NCI-H446 treated with DMSO at 0.1 percent for 48 hours (cell line): Measurements from ENCODE around the gene OSBPL10.

Experiments used
- DNase-seq: peaks from one replicate; lab custom pipeline; 2025; lab: John Stamatoyannopoulos, UW

OSBPL10 gene

DNA sequence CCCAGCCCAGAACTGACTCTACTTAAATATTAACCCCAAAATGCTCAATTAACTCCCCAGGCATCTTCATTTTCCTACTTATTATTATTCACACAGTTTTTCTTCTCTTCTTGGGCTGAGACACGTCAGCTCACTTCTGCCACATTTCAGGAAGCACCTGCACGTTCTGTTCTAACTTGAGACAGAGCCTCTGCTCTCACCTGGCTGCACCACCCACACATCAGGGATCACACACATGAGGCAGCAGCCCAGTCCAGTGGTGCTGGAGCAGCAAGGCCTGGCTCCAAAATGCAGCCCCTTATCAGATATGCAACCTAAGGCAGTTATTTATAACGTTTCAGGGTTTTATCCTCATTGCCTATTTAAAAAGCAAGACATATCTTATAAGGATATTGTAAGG, 127.5 kb downstream of the OSBPL10 start:
- no peak for DNase-seq

DNA sequence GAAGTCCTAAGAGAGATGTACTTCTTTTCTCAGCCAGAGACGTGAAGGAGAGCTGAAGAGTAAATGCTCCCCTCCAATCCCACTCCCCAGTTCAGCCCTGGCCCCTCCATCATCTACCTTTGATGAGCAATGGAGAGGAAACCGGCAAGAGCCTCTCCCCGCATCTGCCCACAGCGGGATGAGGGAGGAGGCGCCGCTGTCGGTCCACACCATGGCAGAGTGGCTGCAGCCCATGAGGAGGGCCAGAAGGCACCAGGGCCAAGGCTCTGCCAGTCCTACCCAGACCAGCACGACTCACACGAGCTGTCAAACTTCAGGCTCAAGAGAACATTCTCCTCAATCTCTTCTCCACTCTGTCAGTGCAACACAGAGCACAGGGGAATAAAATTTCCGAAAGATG, 129.8 kb downstream of the OSBPL10 start:
- DNase-seq: no peak

DNA sequence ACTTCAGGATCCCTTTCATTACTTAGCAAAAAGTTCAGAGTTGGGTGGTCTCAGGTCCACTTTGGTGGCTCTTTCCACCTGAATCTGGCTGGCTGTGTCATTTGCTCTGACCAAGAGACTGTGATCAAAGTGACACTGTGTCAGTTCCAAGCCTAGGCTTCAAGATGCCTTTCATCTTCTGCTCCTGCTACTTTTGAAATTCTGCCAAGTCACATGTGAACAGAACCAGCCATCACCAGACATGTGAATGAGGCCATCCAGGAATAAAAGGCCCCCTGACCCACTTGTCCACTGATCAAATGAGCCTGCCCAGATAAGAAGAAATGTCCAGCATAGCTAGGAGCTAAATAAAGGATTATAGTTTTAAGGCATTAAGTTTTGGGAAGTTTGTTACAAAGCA, 132.2 kb downstream of the OSBPL10 start:
- no peak for DNase-seq

DNA sequence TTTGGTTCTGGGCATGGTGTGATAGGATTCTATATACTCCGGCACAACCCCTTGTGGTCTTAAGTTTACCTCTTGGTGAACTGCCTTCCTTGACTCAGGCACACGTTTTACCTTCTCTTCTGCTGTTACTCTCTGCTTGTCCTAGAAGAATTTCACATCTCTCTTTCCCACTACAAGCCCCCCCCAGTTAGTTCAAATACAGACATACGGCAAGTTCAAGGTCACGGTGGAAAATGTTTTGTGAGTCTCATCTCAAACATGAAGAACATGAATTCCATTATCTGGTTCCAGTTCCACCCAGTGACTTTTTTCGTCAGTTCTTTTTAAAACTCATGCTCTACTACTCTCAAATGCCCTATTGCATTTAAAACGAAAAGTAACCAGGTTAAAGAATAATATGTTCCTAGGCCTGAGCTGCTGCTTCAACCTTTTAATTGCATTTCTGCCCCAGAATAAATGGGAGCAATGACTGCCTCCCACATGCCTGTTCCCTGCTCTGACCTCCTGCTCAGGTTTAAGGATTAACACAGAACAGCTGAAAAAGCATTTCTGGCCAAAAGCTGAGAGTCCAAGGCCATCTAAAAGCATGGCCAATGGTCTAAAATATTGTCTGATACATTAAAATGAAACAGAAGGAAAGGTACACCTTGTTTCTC, 132.8 kb downstream of the OSBPL10 start:
- DNase-seq: no peak

DNA sequence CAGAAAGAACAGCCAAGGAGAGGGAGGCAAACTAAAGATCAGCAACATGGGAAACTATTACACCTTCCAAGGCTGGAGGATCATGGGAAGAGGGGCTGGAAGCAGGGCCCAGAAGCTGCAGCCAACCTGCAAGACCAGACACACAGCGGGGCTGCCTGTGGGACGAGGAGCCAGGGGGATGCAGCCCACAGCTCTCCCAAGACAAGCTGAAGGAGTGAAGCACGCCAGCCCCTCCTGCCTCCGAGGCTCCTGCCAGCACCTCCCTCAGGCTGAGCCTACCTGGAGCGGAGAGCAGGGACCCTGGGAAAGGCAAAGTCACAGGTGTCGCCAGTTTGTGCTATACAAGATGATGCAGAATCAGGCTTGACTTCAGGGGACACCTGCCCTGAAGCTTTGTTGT, 133.3 kb downstream of the OSBPL10 start:
- no peak for DNase-seq

DNA sequence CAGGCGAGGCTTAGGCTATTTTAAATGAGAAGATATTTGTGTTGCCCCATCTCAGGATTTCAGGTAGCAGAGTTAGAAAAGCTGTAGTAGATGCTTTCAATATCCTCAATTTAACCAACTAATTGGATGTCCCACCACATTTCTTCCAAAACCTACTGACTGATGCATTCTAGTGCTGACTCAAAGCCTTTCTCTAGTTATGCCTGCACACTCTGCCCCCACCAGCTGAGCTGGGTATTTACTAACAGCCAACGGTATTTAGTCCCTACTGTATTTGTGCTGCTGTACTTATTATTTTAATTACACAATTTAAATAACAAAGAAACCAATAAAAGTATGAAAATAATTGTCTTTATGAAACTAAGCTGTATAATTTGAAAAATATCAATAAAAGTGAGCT, 139.5 kb downstream of the OSBPL10 start:
- no peak for DNase-seq

DNA sequence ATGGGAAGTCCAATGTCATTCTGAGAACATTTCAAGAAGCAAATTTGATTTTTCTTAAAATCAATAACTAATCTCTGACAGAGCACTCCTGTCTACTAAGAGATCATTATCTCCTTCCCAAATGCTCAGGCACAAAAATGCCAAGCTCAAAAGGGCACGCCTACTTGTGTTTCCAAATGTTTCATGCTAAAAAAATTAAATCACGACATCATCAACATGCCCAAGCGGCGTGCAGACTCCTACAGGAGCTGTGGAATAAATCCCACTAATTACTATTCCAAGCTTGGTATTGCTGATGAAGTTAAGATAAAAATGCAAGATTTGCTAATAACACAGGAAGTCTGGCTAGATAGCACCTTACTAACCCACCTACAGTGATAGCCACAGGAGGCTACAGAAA, 140.8 kb downstream of the OSBPL10 start:
- DNase-seq: no peak

DNA sequence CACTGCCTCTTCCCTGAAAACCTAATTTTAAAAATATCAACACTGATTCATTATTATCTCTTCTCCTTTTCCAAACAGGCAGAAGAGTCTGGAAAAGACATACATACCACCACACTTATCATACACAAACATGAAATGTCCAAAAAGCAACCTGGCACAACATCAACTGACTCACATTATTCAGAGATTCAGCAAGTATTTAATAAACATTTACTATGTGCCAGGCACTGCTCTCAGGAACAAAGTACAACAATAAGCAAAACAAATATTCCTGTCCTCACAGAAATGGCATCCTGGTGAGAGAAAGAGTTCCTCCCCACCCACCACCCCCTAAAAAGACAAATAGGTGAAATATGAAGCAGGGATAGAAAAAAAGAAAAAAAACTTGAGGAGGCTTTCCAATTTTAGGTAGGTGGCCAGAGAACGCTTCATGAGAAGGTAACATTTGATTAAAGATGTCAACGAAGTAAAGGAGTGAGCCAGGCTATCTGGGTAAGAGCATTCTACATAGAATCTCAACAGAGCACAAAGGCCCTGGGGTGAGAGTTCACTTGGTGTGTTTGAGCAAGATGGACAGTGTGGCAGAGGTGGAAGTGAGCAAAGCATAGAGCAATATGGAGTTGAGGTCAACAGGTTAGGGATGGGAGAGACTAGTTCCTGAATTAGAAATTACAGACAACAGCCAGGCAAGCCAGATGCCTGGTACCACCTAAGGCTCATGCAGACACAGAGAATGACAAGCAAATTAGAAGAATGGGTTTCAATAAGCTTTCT, 141.7 kb downstream of the OSBPL10 start:
- no peak for DNase-seq

DNA sequence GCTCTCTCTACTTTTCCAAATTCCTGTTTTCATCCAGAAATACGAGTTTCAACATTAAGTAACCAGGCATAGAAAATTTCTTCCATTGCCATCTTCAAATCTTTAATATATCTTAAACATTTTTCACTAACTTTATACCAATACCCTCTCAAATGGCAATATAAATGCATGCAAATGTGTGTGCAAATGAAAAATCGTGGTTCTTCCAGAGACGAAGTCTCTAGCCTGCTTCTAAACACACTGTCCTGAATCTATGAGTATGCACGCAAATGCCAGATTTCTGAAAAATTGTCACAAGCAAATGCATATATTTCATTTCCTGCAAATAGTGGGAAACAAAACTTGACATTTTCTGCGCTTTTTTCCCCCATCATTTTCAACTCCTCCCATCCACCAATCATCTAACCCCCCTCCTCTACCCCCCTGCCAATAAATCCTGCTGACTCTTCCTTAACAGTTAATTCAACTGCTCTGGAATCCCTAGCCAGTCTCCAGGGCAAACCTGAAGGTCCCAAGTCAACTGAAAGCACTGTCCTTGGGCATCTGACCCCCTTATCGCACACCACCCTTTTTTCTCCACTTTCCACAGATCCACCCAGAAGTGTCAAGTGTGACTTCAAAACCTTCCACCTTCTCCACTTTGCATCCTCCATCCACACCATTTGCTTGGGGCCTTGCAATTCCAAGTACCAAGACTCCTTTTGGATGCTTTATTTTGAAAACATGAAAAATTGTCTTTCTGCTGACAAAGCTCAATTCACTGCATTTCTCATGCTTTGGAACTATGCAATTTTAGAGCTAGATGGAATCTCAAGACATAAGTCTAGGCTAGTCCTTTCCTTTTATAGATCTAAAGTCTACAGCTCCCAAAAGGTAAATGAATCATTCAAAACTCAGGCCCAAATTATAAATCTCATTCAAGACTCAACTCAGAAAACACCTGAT, 144.7 kb downstream of the OSBPL10 start:
- DNase-seq: no peak

DNA sequence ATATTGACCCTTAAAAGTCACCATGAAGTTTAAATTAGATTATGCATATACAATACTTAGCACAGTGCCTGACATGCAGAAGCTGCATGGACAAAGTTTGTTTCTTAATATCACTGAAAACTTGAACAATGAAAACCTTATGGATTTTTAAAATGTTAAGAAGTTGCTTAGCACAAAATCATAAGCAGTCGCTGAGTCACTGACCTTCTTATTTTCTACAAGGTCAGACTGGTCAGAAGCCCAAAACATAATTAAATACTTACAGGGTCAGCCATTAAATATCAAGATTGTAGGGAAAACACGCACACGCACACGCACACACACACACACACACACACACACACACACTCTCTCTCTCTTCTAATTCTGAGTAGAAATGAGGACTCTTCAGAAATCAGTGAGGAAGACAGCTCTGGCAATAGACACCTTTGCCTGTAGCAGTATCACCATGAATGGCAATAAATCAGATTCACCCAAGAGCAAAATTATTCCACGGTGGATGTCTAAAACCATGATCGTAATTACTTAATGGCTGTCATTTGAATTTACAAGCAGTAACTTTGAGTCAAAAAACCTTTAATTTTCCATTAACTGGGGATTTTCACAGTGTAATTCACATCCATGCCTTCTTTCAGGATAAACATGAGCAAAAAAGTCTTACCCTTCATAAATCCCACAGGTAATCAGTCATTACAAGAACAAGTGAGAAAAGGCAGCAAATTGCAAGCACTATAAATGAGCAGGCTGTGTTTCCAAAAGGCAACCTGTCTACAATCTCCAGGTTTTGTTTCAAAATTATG, 147.5 kb downstream of the OSBPL10 start:
- DNase-seq: no peak

DNA sequence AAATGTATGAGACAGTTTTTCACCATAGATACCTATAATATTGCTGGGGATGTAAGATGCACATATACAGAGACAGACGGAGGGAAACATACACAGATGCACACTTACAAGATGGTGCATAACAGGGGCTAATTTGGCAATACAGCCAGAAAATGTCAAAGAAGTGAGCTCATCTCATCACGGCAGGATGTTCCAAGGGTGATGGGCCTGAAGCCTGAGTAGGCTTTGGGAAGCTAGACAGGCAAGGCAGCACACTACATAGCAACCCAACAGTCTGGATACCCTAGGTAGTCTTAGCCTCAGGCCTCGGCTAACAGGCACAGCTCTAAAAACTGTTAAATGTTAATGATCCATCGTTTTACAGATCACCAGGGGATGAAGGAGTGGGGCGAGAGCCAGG, 148.5 kb downstream of the OSBPL10 start:
- DNase-seq: no peak

DNA sequence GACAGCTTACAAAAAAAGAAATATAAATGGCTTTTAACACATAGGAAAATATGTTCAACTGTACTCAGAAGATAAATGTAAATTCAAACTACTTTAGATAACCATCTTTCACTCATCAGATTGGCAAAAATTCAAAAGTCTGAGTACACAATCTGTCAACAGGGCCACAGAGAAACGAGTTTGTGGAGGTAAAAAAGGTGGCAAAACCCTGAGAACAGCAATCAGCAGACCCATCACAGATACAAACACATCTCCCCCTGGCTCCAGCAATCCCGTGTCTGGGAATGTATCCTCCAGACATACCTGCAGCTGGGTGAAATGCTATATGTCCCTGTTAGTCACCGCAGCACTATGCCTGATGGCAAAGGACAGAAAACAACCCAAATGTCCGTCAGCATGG, 149.5 kb downstream of the OSBPL10 start:
- DNase-seq: peak; percentile 0

DNA sequence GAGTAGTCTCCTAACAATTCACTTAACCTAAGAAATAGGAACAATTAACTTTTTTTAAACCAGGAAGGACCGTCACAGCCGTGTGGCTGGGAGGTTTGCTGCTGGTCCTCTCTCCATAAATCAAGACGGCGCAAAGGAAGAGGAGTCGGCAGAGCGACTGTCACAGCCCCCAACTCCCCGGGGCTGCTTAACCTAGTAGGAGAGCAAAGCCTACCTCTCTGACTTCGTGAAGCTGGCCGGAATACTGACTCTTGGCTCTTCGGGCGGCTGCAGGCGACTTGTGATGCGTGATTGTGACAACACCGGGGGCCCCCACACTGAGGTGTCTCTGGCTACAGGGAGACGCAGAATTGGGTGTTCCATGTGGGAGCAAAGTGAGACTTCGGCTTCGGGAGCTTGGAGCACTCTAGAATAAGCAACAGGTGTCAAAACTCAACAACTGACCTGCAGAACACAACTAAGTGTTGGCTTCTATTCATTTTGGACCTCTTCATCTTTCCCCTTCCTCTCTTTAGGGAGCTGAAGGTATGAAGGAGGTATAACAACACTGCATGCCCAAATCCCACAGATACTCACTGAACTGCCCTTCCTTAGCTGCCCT, 151.1 kb downstream of the OSBPL10 start:
- no peak for DNase-seq

DNA sequence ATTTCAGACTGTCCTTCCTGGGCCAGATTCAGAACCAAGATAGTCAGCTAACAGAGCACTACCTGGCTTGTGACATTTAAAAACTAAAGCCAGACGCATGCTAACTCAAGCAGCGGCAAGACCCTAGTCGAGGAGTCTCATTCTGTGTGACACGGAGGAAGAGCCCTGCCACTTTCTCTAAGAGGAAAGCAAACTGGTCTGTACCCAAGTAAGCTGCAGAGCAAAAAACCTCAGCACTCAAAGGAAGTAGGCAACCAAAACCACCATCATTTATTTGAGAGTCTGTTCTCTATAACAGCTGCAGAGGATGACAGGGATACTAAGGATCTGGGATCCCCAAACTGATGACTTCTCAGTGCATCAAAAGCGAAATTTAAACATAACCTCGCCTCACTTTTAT, 152.1 kb downstream of the OSBPL10 start:
- DNase-seq: no peak

DNA sequence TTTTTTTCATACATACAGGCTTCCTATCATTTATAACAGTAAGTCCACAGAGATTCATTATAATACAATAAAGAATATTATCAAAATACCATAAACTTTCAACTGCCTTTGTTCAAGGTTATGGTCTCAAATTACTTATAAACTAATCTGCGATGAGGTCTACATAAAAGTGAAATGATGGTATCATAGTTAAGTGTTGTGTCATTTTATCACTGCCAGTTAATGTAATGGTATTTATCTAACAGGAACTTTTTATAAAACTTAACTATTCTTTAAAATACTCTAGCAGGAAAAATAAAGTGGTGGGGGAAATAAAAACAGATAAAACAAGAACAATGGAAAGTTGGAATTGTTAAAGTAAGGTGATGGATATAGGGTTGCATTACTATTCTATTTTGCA, 153.1 kb downstream of the OSBPL10 start:
- no peak for DNase-seq

DNA sequence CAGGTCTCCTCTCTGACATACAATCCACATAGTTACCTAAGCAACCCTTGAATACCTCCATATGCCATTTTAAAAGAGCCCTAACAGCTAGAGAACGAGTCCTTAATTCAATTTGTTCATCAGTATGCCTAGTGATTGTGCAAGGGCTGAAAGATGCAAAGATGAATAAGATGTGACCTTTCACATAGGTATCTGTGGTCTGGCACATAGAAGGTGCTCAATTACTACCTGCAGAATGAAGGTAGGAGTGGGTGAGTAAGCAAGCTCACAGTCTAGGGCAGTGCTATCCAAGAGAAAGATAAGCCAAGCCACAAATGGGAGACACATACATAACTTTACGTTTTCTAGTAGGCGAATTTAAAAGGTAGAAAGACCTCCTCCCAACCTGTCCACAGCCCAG, 157.9 kb downstream of the OSBPL10 start:
- no peak for DNase-seq

DNA sequence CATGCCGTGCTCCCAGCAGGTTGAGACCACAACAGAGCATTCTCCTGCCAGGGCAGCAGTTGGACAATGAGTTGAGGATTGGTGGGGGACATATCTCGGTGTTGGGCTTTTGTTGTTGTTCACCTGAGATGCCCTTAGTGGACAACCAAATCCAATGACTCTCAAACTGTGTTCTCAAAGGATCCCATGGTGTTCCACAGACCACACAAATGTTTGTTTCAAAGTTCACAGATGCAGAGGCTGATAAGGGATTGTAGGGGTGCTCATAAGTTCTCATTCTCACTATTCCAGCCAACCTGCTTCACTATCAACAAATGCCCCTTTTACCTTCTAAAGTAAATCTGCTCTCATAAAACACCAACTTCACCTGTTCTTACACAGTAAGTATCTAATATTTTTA, 159.9 kb downstream of the OSBPL10 start:
- no peak for DNase-seq

DNA sequence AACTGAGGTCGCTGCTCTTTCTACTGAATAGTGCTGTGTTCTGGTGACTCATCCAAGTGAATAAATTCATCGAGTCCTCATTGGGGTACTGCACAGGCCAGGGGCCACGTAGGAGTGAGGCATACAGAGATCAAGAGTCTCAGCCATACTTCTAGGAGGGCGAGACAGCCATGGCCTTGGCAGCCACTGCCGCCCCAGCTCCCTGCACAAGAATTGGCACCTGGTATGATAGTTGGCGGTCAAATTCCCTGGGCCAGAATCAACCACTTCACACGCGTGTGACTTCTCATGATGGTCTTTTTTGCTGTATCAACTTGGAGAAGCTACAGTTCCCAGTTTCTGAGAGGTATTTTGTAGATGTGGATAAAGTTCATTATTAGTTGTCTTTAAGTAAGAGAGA, 161.6 kb downstream of the OSBPL10 start:
- no peak for DNase-seq

DNA sequence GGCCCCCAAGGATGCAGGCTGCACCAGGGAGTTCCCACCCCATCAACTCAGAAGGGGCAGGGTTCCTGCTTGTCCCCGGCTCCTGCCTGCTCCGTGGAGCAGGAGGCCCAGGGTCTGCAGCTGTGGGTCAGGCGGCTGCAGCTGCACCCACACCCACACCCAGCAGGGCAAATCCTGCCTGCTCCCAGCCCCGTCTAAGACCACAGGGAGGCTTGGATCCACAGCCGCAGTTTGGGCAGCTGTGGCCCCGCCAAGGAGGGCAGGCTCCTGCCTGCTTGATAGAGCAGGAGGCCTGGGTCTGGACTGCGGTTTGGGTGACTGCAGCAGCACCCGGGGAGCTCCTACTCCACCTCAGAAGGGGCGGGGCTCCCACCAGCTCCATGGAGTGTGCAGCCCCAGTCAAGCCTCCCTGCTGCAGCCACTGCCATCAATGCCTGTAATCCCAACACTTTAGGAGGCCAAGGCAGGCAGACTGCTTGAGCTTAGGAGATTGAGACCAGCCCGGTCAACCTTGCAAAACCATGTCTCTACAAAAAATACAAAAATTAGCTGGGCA, 163.6 kb downstream of the OSBPL10 start:
- DNase-seq: no peak

DNA sequence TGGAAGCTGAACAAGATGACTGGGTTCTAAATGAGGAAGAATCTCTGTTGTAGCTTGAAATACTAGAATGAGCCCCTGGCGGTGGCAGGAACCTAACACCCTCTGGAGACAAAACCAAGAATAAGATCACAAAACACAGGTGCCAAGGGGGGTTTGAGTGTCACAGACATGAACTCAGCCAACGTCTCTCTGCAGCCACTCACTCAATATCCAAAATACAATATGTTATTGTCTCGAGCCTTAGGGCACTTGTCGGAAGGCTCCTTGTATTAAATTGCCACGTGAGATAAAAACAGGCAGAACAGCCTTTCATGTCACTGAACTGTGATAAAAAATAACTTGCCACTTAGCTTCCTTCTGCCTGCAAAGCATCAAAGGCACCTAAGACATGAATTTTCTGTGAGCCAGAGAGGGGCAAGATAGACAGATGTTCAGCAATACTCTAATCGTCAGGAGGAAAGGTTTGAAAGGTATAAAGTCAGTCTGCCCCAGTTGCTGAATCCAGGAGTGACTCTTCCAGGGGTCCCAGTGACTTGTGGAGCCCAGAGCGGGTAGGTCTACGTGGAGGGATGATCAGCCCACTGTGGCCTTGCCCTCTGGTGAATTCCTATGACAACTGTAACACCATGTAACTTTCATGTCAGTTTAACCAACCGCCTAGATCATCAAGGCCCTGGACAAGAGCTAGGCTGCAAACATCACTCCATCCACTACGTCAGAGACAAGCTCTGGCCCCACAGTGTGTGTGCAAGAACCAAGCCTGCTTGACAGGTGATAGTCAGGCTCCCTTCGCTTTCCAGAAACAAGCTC, 165.2 kb downstream of the OSBPL10 start:
- no peak for DNase-seq
